Ovary (tissue), 3 donors: ENCODE measurements around the gene SLC22A12.

Source experiments
- POLR2A ChIP-seq: fragments of 450-650 bp; IDR thresholded peaks from one replicate; pipeline ENCODE4 v1.6.1; 2017; ENCODE audit warnings: antibody characterized with exemption, mild to moderate bottlenecking, moderate library complexity
- TF ChIP-seq, protein P1 (sequence below), 3 donors: fragments of 450-650 bp in 2 of 3; fragments of 200-600 bp in 1 of 3; IDR thresholded peaks; one replicate each; pipeline versions ENCODE4 v1.5.1 to v1.8.0; 2016 to 2022; ENCODE audit warnings: antibody characterized with exemption in 3 of 3, mild to moderate bottlenecking in 1 of 3
- donor health status: DM: no; HTN: no; CAD: no.

DNA sequence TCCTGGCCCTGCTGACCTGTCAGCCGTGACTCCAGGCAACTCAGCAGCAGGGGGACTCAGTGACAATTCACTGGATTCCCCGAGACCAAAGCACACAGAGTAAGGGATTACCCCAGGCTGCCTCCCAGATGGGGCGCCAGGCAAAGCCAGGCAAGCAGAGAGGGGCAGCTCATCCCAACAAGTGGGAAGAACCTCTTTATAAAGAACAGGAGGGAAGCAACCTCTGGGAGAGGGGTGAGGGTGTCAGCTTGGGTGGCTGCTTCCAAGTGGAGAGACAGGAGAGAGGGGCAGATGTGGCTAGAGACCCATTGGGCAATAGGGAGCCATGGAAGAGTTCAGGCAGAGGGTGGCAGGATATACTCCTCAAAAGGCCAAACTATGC lies 1.2 kb downstream of the SLC22A12 start:
- TF ChIP-seq, protein P1, sequence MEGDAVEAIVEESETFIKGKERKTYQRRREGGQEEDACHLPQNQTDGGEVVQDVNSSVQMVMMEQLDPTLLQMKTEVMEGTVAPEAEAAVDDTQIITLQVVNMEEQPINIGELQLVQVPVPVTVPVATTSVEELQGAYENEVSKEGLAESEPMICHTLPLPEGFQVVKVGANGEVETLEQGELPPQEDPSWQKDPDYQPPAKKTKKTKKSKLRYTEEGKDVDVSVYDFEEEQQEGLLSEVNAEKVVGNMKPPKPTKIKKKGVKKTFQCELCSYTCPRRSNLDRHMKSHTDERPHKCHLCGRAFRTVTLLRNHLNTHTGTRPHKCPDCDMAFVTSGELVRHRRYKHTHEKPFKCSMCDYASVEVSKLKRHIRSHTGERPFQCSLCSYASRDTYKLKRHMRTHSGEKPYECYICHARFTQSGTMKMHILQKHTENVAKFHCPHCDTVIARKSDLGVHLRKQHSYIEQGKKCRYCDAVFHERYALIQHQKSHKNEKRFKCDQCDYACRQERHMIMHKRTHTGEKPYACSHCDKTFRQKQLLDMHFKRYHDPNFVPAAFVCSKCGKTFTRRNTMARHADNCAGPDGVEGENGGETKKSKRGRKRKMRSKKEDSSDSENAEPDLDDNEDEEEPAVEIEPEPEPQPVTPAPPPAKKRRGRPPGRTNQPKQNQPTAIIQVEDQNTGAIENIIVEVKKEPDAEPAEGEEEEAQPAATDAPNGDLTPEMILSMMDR (IDR thresholded peaks at IDR 0.05) = no peak
- TF ChIP-seq POLR2A = no peak
